ENCODE results near the gene RTL5.

Gene RTL5

GRCh38 chrX:72129661-72130060 is 2.1 kb downstream of the RTL5 start:
- no peak for DNase-seq (ENCODE audit: low read depth)

- DNase-seq (ENCODE audit: low read depth), result no peak
These were observed 2.8 kb downstream of the RTL5 start for GRCh38 chrX:72128881-72129280.

GRCh38 chrX:72128183-72128834 is 3.4 kb downstream of the RTL5 start:
- DNase-seq (ENCODE audit: low read depth), result no peak

GRCh38 chrX:72127332-72127731 is 4.4 kb downstream of the RTL5 start:
- DNase-seq (ENCODE audit: low read depth), result no peak

- peak; percentile 69 for DNase-seq (ENCODE audit: low read depth)
These were observed 5.1 kb downstream of the RTL5 start for GRCh38 chrX:72126539-72127140.

GRCh38 chrX:72126048-72126415 is 5.7 kb downstream of the RTL5 start:
- DNase-seq (ENCODE audit: low read depth), result no peak

- no peak for DNase-seq (ENCODE audit: low read depth)
These were observed 6.2 kb downstream of the RTL5 start for GRCh38 chrX:72125331-72126047.

- no peak for DNase-seq (ENCODE audit: low read depth)
These were observed 7.0 kb downstream of the RTL5 start for GRCh38 chrX:72124540-72125201.

GRCh38 chrX:72123471-72124185 is 8.1 kb downstream of the RTL5 start:
- no peak for DNase-seq (ENCODE audit: low read depth)

- DNase-seq (ENCODE audit: low read depth), result no peak
These were observed 8.9 kb downstream of the RTL5 start for GRCh38 chrX:72122621-72123337.

- no peak for DNase-seq (ENCODE audit: low read depth)
These were observed 10.3 kb downstream of the RTL5 start for GRCh38 chrX:72121383-72121782.

- DNase-seq (ENCODE audit: low read depth), result no peak
These were observed 10.9 kb downstream of the RTL5 start for GRCh38 chrX:72120837-72121236.

GRCh38 chrX:72117636-72118210 is 14.0 kb downstream of the RTL5 start:
- DNase-seq (ENCODE audit: low read depth), result no peak

- DNase-seq (ENCODE audit: low read depth), result no peak
These were observed 16.3 kb downstream of the RTL5 start for GRCh38 chrX:72115380-72115779.

- DNase-seq (ENCODE audit: low read depth), result no peak
These were observed 16.9 kb downstream of the RTL5 start for GRCh38 chrX:72114807-72115206.

GRCh38 chrX:72114306-72114705 is 17.4 kb downstream of the RTL5 start:
- no peak for DNase-seq (ENCODE audit: low read depth)

- no peak for DNase-seq (ENCODE audit: low read depth)
These were observed 18.3 kb downstream of the RTL5 start for GRCh38 chrX:72113461-72113860.

GRCh38 chrX:72110876-72111708 is 20.6 kb downstream of the RTL5 start:
- DNase-seq (ENCODE audit: low read depth), result no peak

- no peak for DNase-seq (ENCODE audit: low read depth)
These were observed 21.5 kb downstream of the RTL5 start for GRCh38 chrX:72110051-72110875.

Data from stimulated activated CD4-positive, alpha-beta T cell treated with anti-CD3 and anti-CD28 coated beads, Interleukin-2, amount 100 ng/mL, for 4 hours (primary cell).